Natural killer cell treated with Interleukin-12 subunit alpha and Interleukin-12 subunit beta and Interleukin-15 and Interleukin-18, amount 100 ng/mL, for 72 hours (primary cell): ENCODE measurements around the gene GVQW3. TPM values are rescaled to one million over a fixed set of nuclear protein-coding genes. Genes with fewer than 3 reads are reported as not detected.
A peak's percentile ranks its signal among the peaks of the same experiment; 100 is the strongest.

ENCODE experiments used
- ATAC-seq, 2 donors: fragments of 150-1000 bp; cut with Tn5 transposase in 1 of 2; sonication (Bioruptor Pico), chemical (Tn5 transposase) in 1 of 2; 2 replicates each; pipeline ENCODE4 v1.10.0; 2021
- DNase-seq: peaks from one replicate; pipeline ENCODE4 v3.0.0; 2022; ENCODE audit warnings: low spot score
- H3K27ac Mint-ChIP-seq, 2 donors: 1 replicate in 1 of 2; 2 replicates in 1 of 2; pipeline ENCODE4 v1.8.0; 2022; ENCODE audit warnings: mixed read lengths in 2 of 2, mild to moderate bottlenecking in 1 of 2, moderate library complexity in 1 of 2
- H3K27me3 Mint-ChIP-seq, 2 donors: 1 replicate in 1 of 2; 2 replicates in 1 of 2; pipeline ENCODE4 v1.8.0; 2022; ENCODE audit warnings: mixed read lengths in 2 of 2
- H3K36me3 Mint-ChIP-seq: one replicate; pipeline ENCODE4 v1.8.0; 2022; ENCODE audit warnings: mixed read lengths
- H3K4me1 Mint-ChIP-seq, 2 donors: 1 replicate in 1 of 2; 2 replicates in 1 of 2; pipeline ENCODE4 v1.8.0; 2022; ENCODE audit warnings: low read depth in 2 of 2, mixed read lengths in 2 of 2, mild to moderate bottlenecking in 1 of 2
- H3K4me3 Mint-ChIP-seq: one replicate; pipeline ENCODE4 v1.8.0; 2022; ENCODE audit warnings: mixed read lengths
- H3K9me3 Mint-ChIP-seq: 2 replicates; pipeline ENCODE4 v1.8.0; 2022; ENCODE audit warnings: mixed read lengths
- total RNA-seq, 2 donors: library from RNA; stranded (reverse); gene quantifications; one replicate each; pipeline ENCODE4 v1.2.3, GENCODE V29; 2022

Gene GVQW3
- total RNA-seq, 2 donors from 2014 or later = 3.0 to 4.0 TPM

DNA sequence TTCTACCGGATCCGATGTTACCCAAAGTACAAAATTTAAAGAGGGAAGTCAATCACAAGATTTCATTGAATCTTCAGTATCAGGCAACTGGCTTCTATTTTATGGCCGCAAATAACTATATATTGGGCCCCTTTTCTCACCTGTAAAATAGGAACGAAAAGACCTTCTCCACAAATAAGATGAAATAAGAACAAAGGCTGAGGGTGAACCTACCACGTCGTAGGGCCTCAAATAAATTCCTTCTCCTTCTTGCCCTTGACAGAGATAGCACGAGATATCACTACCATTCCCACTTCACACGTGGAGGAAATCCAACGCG is 62.9 kb downstream of the GVQW3 start:
- Mint-ChIP-seq H3K27me3 (no peaks in the 10 kb centered on the region), H3K36me3 (peaks cover 12% of the 10 kb centered on the region), H3K4me3 (peak overlapping the region; percentile 100), H3K9me3 (no peaks in the 10 kb centered on the region), H3K27ac (peak overlapping the region; percentile 99), H3K4me1 (peaks cover 33 to 36% of the 10 kb centered on the region in 2 donors)
- DNase-seq = no peak
- no peak for ATAC-seq

DNA sequence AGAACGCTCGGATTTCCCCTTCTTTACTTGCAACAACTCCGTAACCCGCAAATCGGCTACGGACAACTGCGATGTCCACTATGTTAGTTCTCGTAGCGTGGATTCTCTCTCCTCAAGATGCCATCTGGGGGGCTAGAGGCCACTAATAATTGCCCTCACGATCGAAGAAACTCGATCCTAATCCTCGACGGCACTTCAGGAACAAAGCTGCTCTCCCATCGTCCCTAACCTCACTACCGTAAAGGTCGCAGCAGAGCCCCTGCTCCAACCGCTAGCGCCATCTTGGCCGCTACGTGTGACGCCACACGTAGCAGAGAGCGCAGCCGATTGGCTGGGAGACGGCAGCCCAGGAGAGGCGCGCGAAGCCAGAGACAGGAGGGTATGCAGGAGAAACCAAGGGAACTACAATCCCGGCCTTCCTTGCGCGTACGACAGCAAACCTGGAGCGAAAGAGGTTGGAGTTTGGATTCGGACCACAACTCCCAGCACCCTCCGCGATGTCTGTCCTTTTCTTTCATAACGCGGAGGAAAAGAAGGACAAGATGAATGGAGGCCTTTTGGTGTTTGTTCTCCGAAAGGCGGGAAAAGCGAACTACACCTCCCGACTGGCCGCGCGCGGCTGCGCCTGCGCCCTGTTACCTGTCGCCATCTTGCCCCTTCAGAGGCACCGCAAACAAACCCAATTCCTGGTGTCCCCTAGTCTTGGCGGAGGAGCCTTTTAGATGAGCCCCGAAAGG is 63.4 kb downstream of the GVQW3 start, which contains the start of gene EMSY:
Gene EMSY, plus strand, starts transcription at position 635 of the 737 bp plus-strand sequence. CDS start 1,921 bp downstream, outside the sequence.
- peak within 1 kb of the TSS; percentile 99 for H3K27ac Mint-ChIP-seq

DNA sequence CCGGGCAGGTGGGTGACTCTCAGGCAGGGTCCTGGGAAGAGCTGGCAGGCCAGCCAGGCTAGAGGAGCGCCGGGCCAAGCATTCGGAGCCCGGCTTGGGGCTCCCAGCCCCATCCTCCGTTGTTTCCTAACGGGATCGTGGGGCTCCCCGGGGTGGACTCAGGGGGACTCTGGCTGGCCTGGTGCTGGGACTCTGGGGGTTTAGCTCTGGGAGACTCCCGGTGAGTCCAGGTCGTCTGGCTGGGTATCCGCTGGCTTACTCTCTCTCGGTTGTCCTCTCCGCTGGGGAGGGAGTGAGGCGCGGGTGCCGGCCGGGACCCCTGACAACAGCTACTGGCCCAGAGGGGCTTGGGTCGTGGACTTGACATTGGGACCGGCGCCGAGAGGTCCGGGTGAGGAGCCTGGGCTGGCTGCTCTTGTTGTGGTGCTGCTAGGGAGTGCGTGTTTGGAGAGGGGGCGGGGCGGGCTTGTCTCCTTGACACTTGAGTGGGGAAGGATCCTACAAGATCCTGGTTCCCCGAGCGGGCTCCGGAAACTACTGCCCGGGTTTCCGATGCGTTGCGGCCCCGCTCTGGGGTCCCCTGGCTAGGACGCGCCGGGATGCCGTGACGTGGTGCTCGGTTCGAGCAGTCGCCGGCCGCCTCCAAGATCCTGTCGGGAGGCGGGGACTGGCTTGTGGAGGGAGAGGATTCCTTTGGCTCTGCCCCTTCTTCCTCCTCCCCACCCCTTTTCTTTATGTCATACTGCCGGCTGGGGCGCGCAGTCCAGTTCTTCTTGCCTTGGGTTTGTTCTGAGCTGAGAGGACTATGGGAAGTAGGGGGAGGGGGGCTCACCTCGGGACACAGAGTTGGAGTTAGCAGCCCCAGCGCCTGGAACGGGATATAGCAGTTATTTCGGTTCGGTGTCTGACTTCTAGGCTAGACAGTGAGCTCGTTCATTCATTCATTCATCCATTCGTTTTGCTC is 64.3 kb downstream of the GVQW3 start:
- peak; percentile 59 to 70 for ATAC-seq

More for the DNA sequence above, 63.4 kb downstream of the GVQW3 start, which contains the start of gene EMSY:
- DNase-seq = peak; percentile 95
- Mint-ChIP-seq H3K27me3 (no peaks in the 10 kb centered on the region), H3K36me3 (peaks cover 12% of the 10 kb centered on the region), H3K4me1 (peaks cover 33 to 36% of the 10 kb centered on the region in 2 donors), H3K4me3 (peak within 1 kb of the TSS; percentile 100), H3K9me3 (no peaks in the 10 kb centered on the region)
- peak; percentile 97 to 98 for ATAC-seq

DNA sequence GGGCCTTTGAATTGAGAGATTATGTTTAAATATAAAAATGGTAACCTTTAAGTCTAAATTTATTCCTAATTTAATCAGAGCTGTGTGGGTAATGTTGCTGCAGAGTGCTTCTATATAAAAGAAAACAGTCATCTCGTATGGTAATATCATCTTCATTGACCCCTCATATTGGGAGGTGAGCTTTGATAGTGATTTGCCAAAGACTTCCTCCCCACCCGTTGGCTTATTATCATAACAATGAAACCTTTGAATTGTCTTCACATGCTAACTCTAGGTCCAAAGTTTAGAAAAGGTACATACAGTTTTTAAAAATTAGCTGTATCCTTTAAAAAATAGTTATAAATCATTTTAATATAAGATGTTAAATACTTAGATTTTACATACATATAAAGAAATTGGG is 67.4 kb downstream of the GVQW3 start:
- H3K27me3 Mint-ChIP-seq = no peaks in the 10 kb centered on the region
- peaks cover 27 to 31% of the 10 kb centered on the region in 2 donors for H3K4me1 Mint-ChIP-seq
- DNase-seq = no peak
- no peak overlapping the region for H3K4me3 Mint-ChIP-seq
- no peak for ATAC-seq
- peaks cover 25% of the 10 kb centered on the region for H3K36me3 Mint-ChIP-seq
- peak overlapping the region in 1 of 2 donors; percentile 7 for H3K27ac Mint-ChIP-seq
- no peaks in the 10 kb centered on the region for H3K9me3 Mint-ChIP-seq

More for the DNA sequence above, 64.3 kb downstream of the GVQW3 start:
- Mint-ChIP-seq H3K36me3 (peaks cover 17% of the 10 kb centered on the region), H3K4me1 (peaks cover 33 to 36% of the 10 kb centered on the region in 2 donors), H3K9me3 (no peaks in the 10 kb centered on the region), H3K4me3 (peak overlapping the region; percentile 100), H3K27me3 (no peaks in the 10 kb centered on the region), H3K27ac (peak overlapping the region; percentile 99)
- DNase-seq = peak; percentile 80

DNA sequence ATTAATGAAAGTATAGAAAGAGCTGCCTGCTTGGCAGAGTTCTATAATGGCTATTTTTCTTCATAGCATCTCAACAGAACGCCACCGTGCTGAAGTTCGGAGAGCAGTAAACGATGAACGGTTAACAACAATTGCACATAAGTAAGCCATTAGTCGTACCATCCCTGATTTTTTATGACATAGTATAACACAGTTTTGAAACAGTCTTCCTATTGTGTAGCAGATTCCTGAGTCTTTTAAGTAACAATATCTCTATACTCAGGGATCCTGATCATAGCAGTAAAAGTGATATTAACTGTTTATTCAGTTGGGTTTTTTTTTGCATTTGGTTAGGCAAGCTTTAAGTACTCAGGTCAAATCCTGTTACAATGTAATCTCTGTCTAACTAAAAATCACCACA is 72.1 kb downstream of the GVQW3 start:
- DNase-seq (no peak), ATAC-seq (no peak)
- Mint-ChIP-seq H3K36me3 (peaks cover 15% of the 10 kb centered on the region), H3K4me3 (no peak overlapping the region), H3K27me3 (no peaks in the 10 kb centered on the region), H3K9me3 (no peaks in the 10 kb centered on the region), H3K4me1 (peaks cover 0 to 8% of the 10 kb centered on the region in 2 donors), H3K27ac (peak overlapping the region in 1 of 2 donors; percentile 33)

DNA sequence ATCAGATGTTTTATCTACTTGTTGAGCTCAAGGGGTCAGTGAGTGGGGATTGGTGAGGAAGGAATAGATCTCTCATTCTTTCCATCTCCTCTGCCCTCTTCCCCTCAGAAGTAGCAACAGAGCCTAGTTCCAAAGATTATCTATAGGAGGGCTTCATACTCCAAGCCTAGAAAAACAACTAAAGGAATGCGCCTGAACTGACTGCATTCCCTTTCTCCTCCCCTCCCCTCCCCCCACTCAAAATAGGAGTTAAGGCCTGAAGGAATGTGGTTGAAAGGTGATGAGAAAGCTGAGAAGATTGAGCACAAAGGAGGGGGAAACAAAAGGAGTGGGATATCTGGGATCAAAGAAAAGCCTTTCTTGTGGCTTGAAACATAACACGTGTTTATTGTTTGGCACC is 74.2 kb downstream of the GVQW3 start:
- H3K27ac Mint-ChIP-seq = no peak overlapping the region
- H3K27me3 Mint-ChIP-seq = no peaks in the 10 kb centered on the region
- no peak overlapping the region for H3K4me3 Mint-ChIP-seq
- no peaks in the 10 kb centered on the region for H3K9me3 Mint-ChIP-seq
- DNase-seq (no peak), ATAC-seq (no peak)
- H3K4me1 Mint-ChIP-seq = peaks cover 0 to 6% of the 10 kb centered on the region in 2 donors
- peaks cover 14% of the 10 kb centered on the region for H3K36me3 Mint-ChIP-seq

- H3K4me3 Mint-ChIP-seq = no peak overlapping the region
- no peak overlapping the region for H3K27ac Mint-ChIP-seq
- H3K36me3 Mint-ChIP-seq = peaks cover 13% of the 10 kb centered on the region
- no peaks in the 10 kb centered on the region for H3K9me3 Mint-ChIP-seq
- peaks cover 0 to 5% of the 10 kb centered on the region in 2 donors for H3K4me1 Mint-ChIP-seq
- no peaks in the 10 kb centered on the region for H3K27me3 Mint-ChIP-seq
- DNase-seq (no peak), ATAC-seq (no peak)
Measured at GRCh38 chr11:76455931-76456330, 74.8 kb downstream of the GVQW3 start.

GRCh38 chr11:76456571-76456970 is 75.4 kb downstream of the GVQW3 start:
- Mint-ChIP-seq H3K36me3 (peaks cover 9% of the 10 kb centered on the region), H3K4me1 (peaks cover 0 to 2% of the 10 kb centered on the region in 2 donors), H3K27me3 (no peaks in the 10 kb centered on the region), H3K9me3 (no peaks in the 10 kb centered on the region), H3K27ac (no peak overlapping the region), H3K4me3 (no peak overlapping the region)
- DNase-seq (no peak), ATAC-seq (no peak)

Other genes with a start within 250 kb of the GVQW3 start
- gene WNT11, start 174.8 kb upstream of the GVQW3 start, total RNA-seq = 1 to 10 TPM in 1 of 2 donors, under 1 TPM in 1; 0.57 to 1.7 TPM
- 10 to 100 TPM; 43.8 to 49.7 TPM for gene THAP12, start 191 bp upstream of the GVQW3 start, total RNA-seq
- 10 to 100 TPM; 31.1 to 45.7 TPM for gene EMSY, start 63.7 kb downstream of the GVQW3 start, total RNA-seq